SU-DHL-6 (cell line): Measurements from ENCODE around the gene MACIR.

Experiments
- H2AFZ ChIP-seq: fragments of 200-600 bp; sonication (generic); 2 replicates; pipeline ENCODE4 v1.6.1; 2014; ENCODE audit warnings: low read depth, mild to moderate bottlenecking, moderate library complexity, mixed read lengths, antibody characterized with exemption, low read length; ENCODE audit not compliant: severe bottlenecking
- H3F3A ChIP-seq: fragments of 200-600 bp; shearing (Covaris generic); 2 replicates; pipeline ENCODE4 v1.6.0; 2016; ENCODE audit warnings: antibody characterized with exemption, mild to moderate bottlenecking; ENCODE audit not compliant: insufficient read depth
- H3K27ac ChIP-seq: fragments of 200-600 bp; sonication (generic); 2 replicates; pipeline ENCODE4 v1.5.1; 2016; ENCODE audit warnings: low read depth, mild to moderate bottlenecking, low read length, moderate library complexity, mixed read lengths
- H3K27me3 ChIP-seq: fragments of 200-600 bp; sonication (generic), shearing (Covaris generic); 2 replicates; pipeline ENCODE4 v1.6.0; 2014; ENCODE audit warnings: mild to moderate bottlenecking, low read length
- H3K36me3 ChIP-seq: fragments of 200-600 bp; sonication (generic); 2 replicates; pipeline ENCODE4 v1.6.1; 2014; ENCODE audit warnings: mild to moderate bottlenecking, low read length, mixed read lengths
- H3K4me2 ChIP-seq: fragments of 300-600, 200-600 bp; shearing (Covaris generic), sonication (generic); 2 replicates; pipeline ENCODE4 v1.6.0; 2014; ENCODE audit warnings: low read length, low read depth, mild to moderate bottlenecking; ENCODE audit not compliant: poor library complexity, severe bottlenecking
- H3K4me3 ChIP-seq: fragments of 200-600 bp; sonication (generic); 2 replicates; pipeline ENCODE4 v1.5.1; 2014; ENCODE audit warnings: antibody characterized with exemption, low read length, mild to moderate bottlenecking, mixed read lengths; ENCODE audit not compliant: insufficient read depth, poor library complexity, severe bottlenecking
- H3K79me2 ChIP-seq: fragments of 200-600 bp; sonication (generic); 2 replicates; pipeline ENCODE4 v1.6.1; 2014; ENCODE audit warnings: mild to moderate bottlenecking, low read length, moderate library complexity; ENCODE audit not compliant: insufficient read depth
- H3K9ac ChIP-seq: fragments of 200-600 bp; sonication (generic); 2 replicates; pipeline ENCODE4 v1.7.0; 2014; ENCODE audit warnings: mild to moderate bottlenecking, low read length
- H3K9me2 ChIP-seq: fragments of 200-600 bp; sonication (generic); replicated peaks from 2 replicates; pipeline ENCODE4 v1.6.1; 2014; ENCODE audit warnings: low read length; ENCODE audit not compliant: insufficient read depth
- H3K9me3 ChIP-seq: fragments of 200-600 bp; sonication (generic); 2 replicates; pipeline ENCODE4 v1.6.1; 2014; ENCODE audit warnings: low read length, mixed read lengths; ENCODE audit not compliant: insufficient read depth
- H4K20me1 ChIP-seq: fragments of 200-600 bp; sonication (generic); 2 replicates; pipeline ENCODE4 v1.6.1; 2014; ENCODE audit warnings: low read depth, mild to moderate bottlenecking, antibody characterized with exemption, low read length, moderate library complexity, mixed read lengths
- EZH2phosphoT487 ChIP-seq: fragments of 200-600 bp; sonication (generic), shearing (Covaris generic); conservative IDR thresholded peaks from 2 replicates; pipeline ENCODE4 v1.6.1; 2018; ENCODE audit warnings: mild to moderate bottlenecking, antibody characterized with exemption, low read length, moderate library complexity, mixed read lengths
- TF ChIP-seq, protein P1 (sequence below): fragments of 200-600 bp; sonication (generic); IDR thresholded peaks from one replicate; pipeline ENCODE4 v1.5.1; 2017; ENCODE audit warnings: antibody characterized with exemption, mild to moderate bottlenecking, low read length, moderate library complexity; ENCODE audit not compliant: insufficient read depth, poor library complexity, severe bottlenecking

The MACIR gene

GRCh38 chr5:103224118-103224893, 34.3 kb upstream of the MACIR start:
- peak overlapping the region; percentile 10 for H2AFZ ChIP-seq
- no peaks in the 10 kb centered on the region for H3K27me3 ChIP-seq
- no peaks in the 10 kb centered on the region for H3K79me2 ChIP-seq
- H3K4me3 ChIP-seq = no peak overlapping the region
- H3K9ac ChIP-seq = no peak overlapping the region
- H3K9me2 ChIP-seq = no peaks in the 10 kb centered on the region
- no peak overlapping the region for H3K27ac ChIP-seq
- TF ChIP-seq EZH2phosphoT487 = no peak
- TF ChIP-seq, protein P1, sequence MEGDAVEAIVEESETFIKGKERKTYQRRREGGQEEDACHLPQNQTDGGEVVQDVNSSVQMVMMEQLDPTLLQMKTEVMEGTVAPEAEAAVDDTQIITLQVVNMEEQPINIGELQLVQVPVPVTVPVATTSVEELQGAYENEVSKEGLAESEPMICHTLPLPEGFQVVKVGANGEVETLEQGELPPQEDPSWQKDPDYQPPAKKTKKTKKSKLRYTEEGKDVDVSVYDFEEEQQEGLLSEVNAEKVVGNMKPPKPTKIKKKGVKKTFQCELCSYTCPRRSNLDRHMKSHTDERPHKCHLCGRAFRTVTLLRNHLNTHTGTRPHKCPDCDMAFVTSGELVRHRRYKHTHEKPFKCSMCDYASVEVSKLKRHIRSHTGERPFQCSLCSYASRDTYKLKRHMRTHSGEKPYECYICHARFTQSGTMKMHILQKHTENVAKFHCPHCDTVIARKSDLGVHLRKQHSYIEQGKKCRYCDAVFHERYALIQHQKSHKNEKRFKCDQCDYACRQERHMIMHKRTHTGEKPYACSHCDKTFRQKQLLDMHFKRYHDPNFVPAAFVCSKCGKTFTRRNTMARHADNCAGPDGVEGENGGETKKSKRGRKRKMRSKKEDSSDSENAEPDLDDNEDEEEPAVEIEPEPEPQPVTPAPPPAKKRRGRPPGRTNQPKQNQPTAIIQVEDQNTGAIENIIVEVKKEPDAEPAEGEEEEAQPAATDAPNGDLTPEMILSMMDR = peak; percentile 39
- H3K4me2 ChIP-seq = peak overlapping the region; percentile 26
- H3F3A ChIP-seq = no peaks in the 10 kb centered on the region
- H3K9me3 ChIP-seq = no peaks in the 10 kb centered on the region
- no peaks in the 10 kb centered on the region for H4K20me1 ChIP-seq
- H3K36me3 ChIP-seq = no peaks in the 10 kb centered on the region

GRCh38 chr5:103224894-103225246, 33.7 kb upstream of the MACIR start:
- Histone ChIP-seq H3K4me2 (no peak overlapping the region), H3K27me3 (no peaks in the 10 kb centered on the region), H3K4me3 (no peak overlapping the region), H3K9me3 (no peaks in the 10 kb centered on the region), H3K36me3 (no peaks in the 10 kb centered on the region), H3K79me2 (no peaks in the 10 kb centered on the region), H3K9me2 (no peaks in the 10 kb centered on the region), H3K9ac (no peak overlapping the region), H3F3A (no peaks in the 10 kb centered on the region), H2AFZ (no peak overlapping the region), H3K27ac (no peak overlapping the region), H4K20me1 (no peaks in the 10 kb centered on the region)
- TF ChIP-seq, protein P1 = no peak

- H3K79me2 ChIP-seq = no peaks in the 10 kb centered on the region
- H3K9me2 ChIP-seq = no peaks in the 10 kb centered on the region
- TF ChIP-seq, protein P1 = no peak
- TF ChIP-seq EZH2phosphoT487 = no peak
- H3K27me3 ChIP-seq = no peaks in the 10 kb centered on the region
- no peak overlapping the region for H3K27ac ChIP-seq
- no peaks in the 10 kb centered on the region for H3F3A ChIP-seq
- H2AFZ ChIP-seq = no peak overlapping the region
- H4K20me1 ChIP-seq = no peaks in the 10 kb centered on the region
- no peaks in the 10 kb centered on the region for H3K9me3 ChIP-seq
- no peak overlapping the region for H3K4me3 ChIP-seq
- H3K9ac ChIP-seq = no peak overlapping the region
- no peaks in the 10 kb centered on the region for H3K36me3 ChIP-seq
- H3K4me2 ChIP-seq = no peak overlapping the region
Observed at GRCh38 chr5:103228061-103228460, 30.5 kb upstream of the MACIR start.
